Upper lobe of left lung (tissue), 4 donors: Measurements from ENCODE around the gene XCR1.

ENCODE experiments used
- EP300 ChIP-seq, 4 donors: sonication (generic); formaldehyde crosslinking; IDR thresholded peaks; one replicate each; pipeline ENCODE4 v1.5.1; 2017; ENCODE audit warnings: antibody characterized with exemption in 4 of 4, control low read depth in 2 of 4
- POLR2A ChIP-seq, 4 donors: fragments of 450-650 bp; IDR thresholded peaks; one replicate each; pipeline ENCODE4 v1.5.1; 2016 to 2017; ENCODE audit warnings: antibody characterized with exemption in 4 of 4, mild to moderate bottlenecking in 2 of 4
- TF ChIP-seq, protein P1 (sequence below), 6 experiments: fragments of 450-650 bp in 4 of 6; fragments of 200-600 bp in 2 of 6; sonication (generic) in 2 of 6; IDR thresholded peaks; one replicate each; pipeline ENCODE4 v1.5.1; 2016 to 2019; ENCODE audit warnings: antibody characterized with exemption in 6 of 6

DNA sequence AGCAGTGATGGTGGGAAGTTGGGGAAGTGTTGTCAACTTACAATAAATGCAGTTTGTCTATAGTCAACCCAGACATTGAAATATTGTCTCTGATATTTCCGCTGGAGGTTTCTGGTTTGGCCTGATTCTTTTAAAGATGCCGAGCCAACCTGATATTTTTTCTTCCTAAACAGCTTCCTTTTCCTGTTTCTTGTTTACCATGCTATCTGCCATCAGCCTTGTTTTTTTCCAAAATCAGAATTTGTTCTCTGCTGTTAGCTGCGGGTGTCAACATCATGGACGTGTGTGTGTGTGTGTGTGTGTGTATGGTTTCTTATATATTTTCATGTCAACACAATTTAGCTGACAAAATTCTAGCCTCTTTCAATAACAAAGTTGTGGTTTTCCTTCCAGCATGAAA lies 41.2 kb upstream of the XCR1 start:
- TF ChIP-seq POLR2A (IDR thresholded peaks at IDR 0.05) (no peak), EP300 (IDR thresholded peaks at IDR 0.05) (no peak)
- TF ChIP-seq, protein P1, sequence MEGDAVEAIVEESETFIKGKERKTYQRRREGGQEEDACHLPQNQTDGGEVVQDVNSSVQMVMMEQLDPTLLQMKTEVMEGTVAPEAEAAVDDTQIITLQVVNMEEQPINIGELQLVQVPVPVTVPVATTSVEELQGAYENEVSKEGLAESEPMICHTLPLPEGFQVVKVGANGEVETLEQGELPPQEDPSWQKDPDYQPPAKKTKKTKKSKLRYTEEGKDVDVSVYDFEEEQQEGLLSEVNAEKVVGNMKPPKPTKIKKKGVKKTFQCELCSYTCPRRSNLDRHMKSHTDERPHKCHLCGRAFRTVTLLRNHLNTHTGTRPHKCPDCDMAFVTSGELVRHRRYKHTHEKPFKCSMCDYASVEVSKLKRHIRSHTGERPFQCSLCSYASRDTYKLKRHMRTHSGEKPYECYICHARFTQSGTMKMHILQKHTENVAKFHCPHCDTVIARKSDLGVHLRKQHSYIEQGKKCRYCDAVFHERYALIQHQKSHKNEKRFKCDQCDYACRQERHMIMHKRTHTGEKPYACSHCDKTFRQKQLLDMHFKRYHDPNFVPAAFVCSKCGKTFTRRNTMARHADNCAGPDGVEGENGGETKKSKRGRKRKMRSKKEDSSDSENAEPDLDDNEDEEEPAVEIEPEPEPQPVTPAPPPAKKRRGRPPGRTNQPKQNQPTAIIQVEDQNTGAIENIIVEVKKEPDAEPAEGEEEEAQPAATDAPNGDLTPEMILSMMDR (IDR thresholded peaks at IDR 0.05), result no peak
